Upper lobe of left lung (tissue), 6 donors: ENCODE results near the gene WAS. TPM values are rescaled to one million over a fixed set of nuclear protein-coding genes. Genes with fewer than 3 reads are reported as not detected.
"Not testable (repeated sequence)": the region's sequence is repeated elsewhere in the genome, so short reads cannot be mapped to it uniquely, and the experiment has no call there.

Source experiments
- ATAC-seq, 2 donors: fragments of 200-7000 bp; cut with Tn5 transposase; one replicate each; pipeline ENCODE4 v1.9.1; 2022; ENCODE audit warnings: mild to moderate bottlenecking in 2 of 2, moderate library complexity in 2 of 2; ENCODE audit not compliant: low FRiP score in 2 of 2
- DNase-seq, 2 donors: peaks; one replicate each; pipeline ENCODE4 v3.0.0-alpha.2; 2019 to 2020
- H3K27ac ChIP-seq, 4 donors: fragments of 200-600 bp; sonication (generic); one replicate each; pipeline ENCODE4 v1.5.1; 2016 to 2019
- H3K27me3 ChIP-seq, 4 donors: fragments of 200-600 bp; sonication (generic); one replicate each; pipeline ENCODE4 v1.5.1; 2017 to 2019
- H3K36me3 ChIP-seq, 4 donors: fragments of 200-600 bp; sonication (generic); one replicate each; pipeline ENCODE4 v1.5.1; 2016 to 2019
- H3K4me1 ChIP-seq, 4 donors: fragments of 200-600 bp; sonication (generic); one replicate each; pipeline ENCODE4 v1.5.1; 2018 to 2019
- H3K4me3 ChIP-seq, 4 donors: fragments of 200-600 bp; sonication (generic); one replicate each; pipeline ENCODE4 v1.5.1; 2017 to 2019; ENCODE audit warnings: mild to moderate bottlenecking in 2 of 4, moderate library complexity in 1 of 4
- H3K9me3 ChIP-seq, 4 donors: fragments of 200-600 bp; sonication (generic); one replicate each; pipeline ENCODE4 v1.5.1; 2018 to 2019
- CTCF ChIP-seq, 6 experiments: fragments of 450-650 bp in 4 of 6; fragments of 200-600 bp in 2 of 6; sonication (generic) in 2 of 6; IDR thresholded peaks; one replicate each; pipeline ENCODE4 v1.5.1; 2016 to 2019; ENCODE audit warnings: antibody characterized with exemption in 6 of 6
- EP300 ChIP-seq, 4 donors: sonication (generic); formaldehyde crosslinking; IDR thresholded peaks; one replicate each; pipeline ENCODE4 v1.5.1; 2017; ENCODE audit warnings: antibody characterized with exemption in 4 of 4, control low read depth in 2 of 4
- POLR2A ChIP-seq, 4 donors: fragments of 450-650 bp; IDR thresholded peaks; one replicate each; pipeline ENCODE4 v1.5.1; 2016 to 2017; ENCODE audit warnings: antibody characterized with exemption in 4 of 4, mild to moderate bottlenecking in 2 of 4
- POLR2AphosphoS5 ChIP-seq, 2 donors: sonication (generic); formaldehyde crosslinking; IDR thresholded peaks; one replicate each; pipeline ENCODE4 v1.5.1; 2017; ENCODE audit warnings: antibody characterized with exemption in 2 of 2
- WGBS, 2 donors: methylation state at CpG; one replicate each; pipeline ENCODE4 v1.1.5; 2017 to 2018; 5-methylcytosine and 5-hydroxymethylcytosine counted together
- total RNA-seq, 6 donors: library from RNA; depleted of rRNA in 4 of 6; stranded (reverse); fragments of >200 nt in 4 of 6; gene quantifications; one replicate each; pipeline versions ENCODE4 v1.1.0 to v1.2.1, GENCODE V29; 2016 to 2021
- donor health status: DM: no; HTN: no; CAD: no; lungs with moderate emphysema.
- donor health status: DM: no; HTN: yes; CAD: no; lungs with severe emphysema.

WAS gene
- total RNA-seq, 6 donors from 2014 or later, result 11.7 to 46.0 (median 33.9) TPM

- no peak for TF ChIP-seq POLR2A (IDR thresholded peaks at IDR 0.05)
- TF ChIP-seq POLR2AphosphoS5 (IDR thresholded peaks at IDR 0.05), result no peak
- no peak for TF ChIP-seq CTCF (IDR thresholded peaks at IDR 0.05)
- no peak for TF ChIP-seq EP300 (IDR thresholded peaks at IDR 0.05)
- Histone ChIP-seq H3K4me3 (no peak overlapping the region), H3K27ac (no peak overlapping the region), H3K36me3 (no peaks in the 10 kb centered on the region), H3K9me3 (no peaks in the 10 kb centered on the region), H3K4me1 (no peaks in the 10 kb centered on the region), H3K27me3 (no peaks in the 10 kb centered on the region)
- WGBS, 2 donors, result 79 to 82% methylated on average over 3 of the region's 3 CpGs
- DNase-seq, result no peak
- no peak for ATAC-seq
Measured at GRCh38 chrX:48649102-48649501, 34.5 kb upstream of the WAS start.

DNA sequence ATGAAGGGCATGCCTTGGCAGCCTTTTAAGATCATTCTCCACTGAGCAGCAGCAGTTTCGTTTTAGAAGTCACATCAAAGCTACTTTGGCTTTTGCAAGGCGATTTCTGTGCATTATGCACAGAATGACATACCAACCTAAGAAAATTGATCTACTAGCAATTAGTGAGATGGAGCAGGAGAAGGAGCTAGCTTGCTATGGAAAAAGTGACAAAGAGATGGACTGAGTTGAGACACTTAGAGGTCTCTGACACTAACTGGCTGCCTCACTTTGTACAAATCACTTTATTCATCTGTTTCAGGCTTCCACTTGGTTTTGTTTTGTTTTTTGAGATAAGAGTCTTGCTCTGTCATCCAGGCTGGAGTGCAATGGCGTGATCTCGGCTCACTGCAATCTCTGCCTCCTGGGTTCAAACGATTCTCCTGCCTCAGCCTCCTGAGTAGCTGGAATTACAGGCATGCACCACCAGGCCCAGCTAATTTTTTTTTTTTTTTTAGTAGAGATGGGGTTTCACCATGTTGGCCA is 31.5 kb upstream of the WAS start:
- 64 to 73% methylated on average over 5 of the region's 5 CpGs for WGBS, 2 donors
- H3K27ac ChIP-seq, H3K27me3 ChIP-seq, H3K9me3 ChIP-seq, ATAC-seq, H3K4me1 ChIP-seq, H3K4me3 ChIP-seq, DNase-seq, H3K36me3 ChIP-seq: not testable (repeated sequence)

- H3K4me3 ChIP-seq, DNase-seq, H3K9me3 ChIP-seq, ATAC-seq, H3K27me3 ChIP-seq, H3K4me1 ChIP-seq, H3K36me3 ChIP-seq, H3K27ac ChIP-seq: not testable (repeated sequence)
- whole genome bisulfite sequencing, 2 donors, result 68 to 75% methylated on average over 12 to 19 of the region's 19 CpGs
Measured at GRCh38 chrX:48654746-48655145, 28.9 kb upstream of the WAS start.

DNA sequence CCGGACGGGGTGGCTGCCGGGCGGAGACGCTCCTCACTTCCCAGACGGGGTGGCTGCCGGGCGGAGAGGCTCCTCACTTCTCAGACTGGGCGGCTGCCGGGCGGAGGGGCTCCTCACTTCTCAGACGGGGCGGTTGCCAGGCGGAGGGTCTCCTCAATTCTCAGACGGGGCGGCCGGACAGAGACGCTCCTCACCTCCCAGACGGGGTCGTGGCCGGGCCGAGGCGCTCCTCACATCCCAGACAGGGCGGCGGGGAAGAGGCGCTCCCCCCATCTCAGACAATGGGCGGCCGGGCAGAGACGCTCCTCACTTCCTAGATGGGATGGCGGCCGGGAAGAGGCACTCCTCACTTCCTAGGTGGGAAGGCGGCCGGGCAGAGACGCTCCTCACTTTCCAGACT is 23.9 kb upstream of the WAS start:
- H3K36me3 ChIP-seq, H3K4me1 ChIP-seq, H3K9me3 ChIP-seq, ATAC-seq, H3K27ac ChIP-seq, H3K27me3 ChIP-seq, H3K4me3 ChIP-seq, DNase-seq: not testable (repeated sequence)
- WGBS, 2 donors, result 94 to 97% methylated on average over 6 to 25 of the region's 34 CpGs

DNA sequence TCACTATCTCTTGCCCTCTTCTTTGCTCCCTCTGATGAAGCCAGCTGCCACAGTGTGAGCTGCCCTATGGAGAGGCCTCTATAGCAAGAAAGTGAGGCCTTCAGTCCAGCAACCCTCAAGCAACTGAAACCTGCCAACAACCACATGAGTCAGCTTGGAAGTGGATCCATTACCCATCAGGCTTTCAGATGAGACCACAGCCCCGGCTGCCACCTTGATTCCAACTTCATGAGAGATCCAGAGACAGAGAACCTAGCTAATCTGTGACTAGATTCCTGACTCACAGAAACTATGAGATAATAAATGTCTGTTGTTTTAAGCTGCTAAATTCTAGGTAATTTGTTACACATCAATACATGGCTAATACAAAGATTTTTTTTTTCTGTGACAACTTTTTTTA is 20.4 kb upstream of the WAS start:
- 61 to 92% methylated on average over 1 of the region's 1 CpG for WGBS, 2 donors

GRCh38 chrX:48664156-48664555 is 19.4 kb upstream of the WAS start:
- H3K4me3 ChIP-seq, result no peak overlapping the region
- TF ChIP-seq POLR2AphosphoS5 (IDR thresholded peaks at IDR 0.05) (no peak), CTCF (IDR thresholded peaks at IDR 0.05) (no peak), EP300 (IDR thresholded peaks at IDR 0.05) (no peak), POLR2A (IDR thresholded peaks at IDR 0.05) (no peak)
- no peak for ATAC-seq
- no peaks in the 10 kb centered on the region for H3K4me1 ChIP-seq
- no peaks in the 10 kb centered on the region for H3K36me3 ChIP-seq
- no peak overlapping the region for H3K27ac ChIP-seq
- 80 to 90% methylated on average over 1 of the region's 1 CpG for WGBS, 2 donors
- no peaks in the 10 kb centered on the region for H3K9me3 ChIP-seq
- no peaks in the 10 kb centered on the region for H3K27me3 ChIP-seq
- DNase-seq, result no peak

More for the DNA sequence above, 20.4 kb upstream of the WAS start:
- no peaks in the 10 kb centered on the region for H3K27me3 ChIP-seq
- DNase-seq (no peak), ATAC-seq (no peak)
- H3K9me3 ChIP-seq, result no peaks in the 10 kb centered on the region
- H3K27ac ChIP-seq, result no peak overlapping the region
- no peaks in the 10 kb centered on the region for H3K4me1 ChIP-seq
- no peaks in the 10 kb centered on the region for H3K36me3 ChIP-seq
- H3K4me3 ChIP-seq, result no peak overlapping the region
- TF ChIP-seq POLR2AphosphoS5 (IDR thresholded peaks at IDR 0.05) (no peak), POLR2A (IDR thresholded peaks at IDR 0.05) (no peak), CTCF (IDR thresholded peaks at IDR 0.05) (no peak), EP300 (IDR thresholded peaks at IDR 0.05) (no peak)
